NCI-H1092 (cell line): Measurements from ENCODE around the gene PAX3.

Experiments used
- DNase-seq: peaks from one replicate; lab custom pipeline; 2025; lab: John Stamatoyannopoulos, UW

Gene PAX3

GRCh38 chr2:222270396-222270795, 28.4 kb downstream of the PAX3 start:
- no peak for DNase-seq

GRCh38 chr2:222269132-222269531, 29.7 kb downstream of the PAX3 start:
- no peak for DNase-seq

GRCh38 chr2:222268311-222268990, 30.3 kb downstream of the PAX3 start:
- no peak for DNase-seq

- DNase-seq: no peak
Measured at GRCh38 chr2:222264791-222265320, 33.9 kb downstream of the PAX3 start.

- no peak for DNase-seq
Measured at GRCh38 chr2:222261504-222261903, 37.3 kb downstream of the PAX3 start.

- DNase-seq: no peak
Measured at GRCh38 chr2:222257645-222258044, 41.2 kb downstream of the PAX3 start.

- DNase-seq: no peak
Measured at GRCh38 chr2:222256250-222256649, 42.5 kb downstream of the PAX3 start.

GRCh38 chr2:222255090-222255489, 43.7 kb downstream of the PAX3 start:
- DNase-seq: no peak

- DNase-seq: no peak
Measured at GRCh38 chr2:222250313-222250712, 48.5 kb downstream of the PAX3 start.

- DNase-seq: no peak
Measured at GRCh38 chr2:222249444-222249843, 49.4 kb downstream of the PAX3 start.

- DNase-seq: no peak
Measured at GRCh38 chr2:222248818-222249217, 50.0 kb downstream of the PAX3 start.

GRCh38 chr2:222248256-222248655, 50.5 kb downstream of the PAX3 start:
- DNase-seq: no peak

- no peak for DNase-seq
Measured at GRCh38 chr2:222242532-222242931, 56.3 kb downstream of the PAX3 start.

- peak; percentile 68 for DNase-seq
Measured at GRCh38 chr2:222241128-222241870, 57.5 kb downstream of the PAX3 start.

- no peak for DNase-seq
Measured at GRCh38 chr2:222240676-222241049, 58.1 kb downstream of the PAX3 start.

GRCh38 chr2:222239945-222240675, 58.7 kb downstream of the PAX3 start:
- no peak for DNase-seq

- no peak for DNase-seq
Measured at GRCh38 chr2:222239091-222239490, 59.7 kb downstream of the PAX3 start.

GRCh38 chr2:222238072-222238471, 60.7 kb downstream of the PAX3 start:
- DNase-seq: no peak

- DNase-seq: no peak
Measured at GRCh38 chr2:222232839-222233238, 66.0 kb downstream of the PAX3 start.

- no peak for DNase-seq
Measured at GRCh38 chr2:222232372-222232771, 66.4 kb downstream of the PAX3 start.

GRCh38 chr2:222228054-222228453, 70.7 kb downstream of the PAX3 start:
- no peak for DNase-seq

GRCh38 chr2:222218786-222219185, 80.0 kb downstream of the PAX3 start:
- DNase-seq: no peak

GRCh38 chr2:222217712-222218111, 81.1 kb downstream of the PAX3 start:
- no peak for DNase-seq
